Dermis blood vessel endothelial cell (primary cell): ENCODE measurements around the gene RAB11FIP2. TPM values are rescaled to one million over a fixed set of nuclear protein-coding genes. Genes with fewer than 3 reads are reported as not detected.

ENCODE experiments used
- DNase-seq: peaks from one replicate; pipeline ENCODE4 v3.0.0; 2010
- total RNA-seq: library from RNA; depleted of rRNA; stranded (reverse); fragments of >200 nt; gene quantifications from 2 replicates; pipeline ENCODE4 v1.2.3, GENCODE V29; 2014

RAB11FIP2 gene
- total RNA-seq, 1 donor from 2014 or later: 11.1 TPM

DNA sequence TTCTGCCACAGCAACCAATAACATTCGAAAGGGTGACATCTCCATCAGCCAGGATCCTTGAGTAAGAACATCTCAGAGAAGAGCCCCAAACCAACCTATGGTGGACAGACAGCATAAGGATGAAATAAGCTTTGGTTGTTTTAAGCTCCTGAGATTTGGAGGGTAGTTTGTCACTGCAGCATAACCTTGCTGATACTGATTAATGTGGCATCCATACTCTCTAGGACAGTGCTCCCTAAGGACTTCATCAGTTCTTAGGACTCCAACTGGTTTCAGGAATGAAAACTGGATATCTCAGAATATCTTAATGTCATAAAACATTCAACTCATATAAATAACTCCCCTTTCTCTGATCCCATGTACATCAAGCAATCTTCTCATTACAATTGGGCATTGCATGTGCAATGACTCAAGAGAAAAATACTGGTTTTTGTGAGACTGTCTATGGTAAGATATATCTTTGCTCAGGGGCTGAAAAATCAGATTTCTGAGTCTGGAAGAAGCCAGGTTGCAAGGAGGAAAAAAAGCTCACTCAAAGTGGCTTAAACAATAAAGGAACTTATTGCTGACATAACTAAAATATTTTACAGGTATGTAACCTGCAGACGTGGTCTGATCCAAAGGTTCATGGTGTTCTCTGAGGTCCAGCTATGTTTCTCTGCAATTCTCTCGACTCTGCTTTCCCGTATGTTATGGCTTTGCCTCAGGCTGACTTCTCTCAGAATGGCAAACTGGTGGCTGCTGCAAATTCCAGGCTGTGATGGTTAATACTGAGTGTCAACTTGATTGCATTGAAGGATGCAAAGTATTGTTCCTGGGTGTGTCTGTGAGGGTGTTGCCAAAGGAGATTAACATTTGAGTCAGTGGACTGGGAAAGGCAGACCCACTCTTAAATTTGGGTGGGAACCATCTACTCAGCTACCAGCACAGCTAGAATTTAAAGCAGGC is 65.7 kb downstream of the RAB11FIP2 start:
- no peak for DNase-seq

DNA sequence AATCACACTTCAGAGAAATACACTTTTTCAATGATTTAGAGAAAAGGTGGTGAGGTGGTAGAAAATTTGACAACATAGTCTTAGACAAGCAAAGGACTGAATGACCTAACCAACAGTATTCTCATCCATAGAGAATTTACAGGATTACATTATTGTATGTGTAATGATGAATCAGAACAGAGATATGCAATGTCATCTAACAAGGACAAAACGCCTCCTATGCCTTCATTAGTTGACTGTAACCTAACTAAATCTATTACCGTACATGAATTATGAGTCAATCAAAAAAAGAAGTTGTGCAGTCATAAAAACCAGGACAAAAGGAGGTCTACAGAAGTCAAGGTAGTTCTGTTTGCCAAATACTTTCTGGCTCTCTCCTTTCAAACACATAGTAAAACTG is 66.5 kb downstream of the RAB11FIP2 start:
- DNase-seq: no peak

DNA sequence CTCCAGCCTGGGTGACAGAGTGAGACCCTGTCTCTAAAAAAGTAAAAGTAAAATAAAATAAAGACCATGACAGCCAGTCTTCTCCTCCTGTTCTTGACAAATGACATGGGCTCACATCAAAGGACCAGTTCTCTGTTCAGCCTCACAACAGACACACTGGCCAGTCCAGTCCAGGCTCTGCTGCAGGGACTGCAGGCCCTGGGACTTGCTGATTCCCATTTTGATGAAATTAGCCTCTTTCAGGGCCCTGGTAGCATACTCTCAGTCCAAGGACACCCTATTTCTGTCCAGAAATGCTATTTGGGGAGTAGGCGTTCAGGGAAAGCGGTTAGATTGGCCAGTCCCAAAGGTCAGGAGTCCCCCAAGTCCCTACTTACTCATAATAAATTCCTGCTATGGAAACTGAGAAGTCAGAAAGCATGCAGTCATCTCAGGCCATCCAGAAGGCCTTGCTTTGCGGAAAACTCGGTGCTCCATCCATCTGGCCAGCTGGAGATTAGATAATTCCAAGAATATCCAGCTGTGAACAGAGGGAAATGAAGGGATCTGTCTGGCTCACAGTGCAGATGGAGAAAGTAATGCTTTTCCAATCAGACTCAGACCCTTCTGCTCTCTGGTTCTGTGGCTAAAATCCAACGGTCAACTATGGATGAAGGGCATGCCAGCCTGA is 74.4 kb downstream of the RAB11FIP2 start:
- DNase-seq: no peak

DNA sequence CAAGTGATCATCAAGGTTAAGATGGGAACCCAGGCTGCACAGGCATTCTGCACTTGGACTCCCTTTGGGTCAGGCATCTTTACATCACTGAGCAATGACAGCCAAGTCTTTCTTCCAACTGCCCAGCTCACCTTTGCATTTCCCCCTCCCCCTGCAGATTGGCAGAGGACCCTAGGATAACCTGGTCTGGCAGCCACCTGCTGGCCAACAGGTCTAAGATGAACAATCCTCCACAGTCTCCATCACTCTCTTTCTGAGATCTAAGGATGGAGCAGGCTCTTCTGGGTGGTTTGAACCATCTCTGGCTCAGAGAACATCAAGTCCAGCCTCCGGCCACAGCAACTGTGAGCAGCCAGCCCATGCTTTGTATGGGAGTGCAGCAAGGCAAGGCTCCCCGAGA is 75.8 kb downstream of the RAB11FIP2 start:
- no peak for DNase-seq

DNA sequence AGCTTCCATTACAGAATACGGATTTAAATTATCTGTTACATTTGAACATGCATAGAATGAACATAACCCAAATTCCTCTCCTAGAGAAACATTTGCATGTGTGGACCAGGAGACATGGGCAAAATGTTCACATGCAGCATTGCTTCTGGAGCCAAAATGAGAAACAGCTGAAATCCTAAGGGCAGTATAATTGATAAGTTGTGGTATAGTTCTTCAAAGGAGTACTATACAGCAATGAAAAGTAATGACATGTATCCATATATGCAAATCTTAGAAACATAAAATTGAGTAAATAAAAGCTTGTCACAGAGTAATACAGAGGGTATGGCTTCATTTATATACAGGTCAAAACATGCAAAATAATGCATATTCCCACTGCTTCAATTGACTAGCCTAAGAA is 77.1 kb downstream of the RAB11FIP2 start:
- DNase-seq: no peak

DNA sequence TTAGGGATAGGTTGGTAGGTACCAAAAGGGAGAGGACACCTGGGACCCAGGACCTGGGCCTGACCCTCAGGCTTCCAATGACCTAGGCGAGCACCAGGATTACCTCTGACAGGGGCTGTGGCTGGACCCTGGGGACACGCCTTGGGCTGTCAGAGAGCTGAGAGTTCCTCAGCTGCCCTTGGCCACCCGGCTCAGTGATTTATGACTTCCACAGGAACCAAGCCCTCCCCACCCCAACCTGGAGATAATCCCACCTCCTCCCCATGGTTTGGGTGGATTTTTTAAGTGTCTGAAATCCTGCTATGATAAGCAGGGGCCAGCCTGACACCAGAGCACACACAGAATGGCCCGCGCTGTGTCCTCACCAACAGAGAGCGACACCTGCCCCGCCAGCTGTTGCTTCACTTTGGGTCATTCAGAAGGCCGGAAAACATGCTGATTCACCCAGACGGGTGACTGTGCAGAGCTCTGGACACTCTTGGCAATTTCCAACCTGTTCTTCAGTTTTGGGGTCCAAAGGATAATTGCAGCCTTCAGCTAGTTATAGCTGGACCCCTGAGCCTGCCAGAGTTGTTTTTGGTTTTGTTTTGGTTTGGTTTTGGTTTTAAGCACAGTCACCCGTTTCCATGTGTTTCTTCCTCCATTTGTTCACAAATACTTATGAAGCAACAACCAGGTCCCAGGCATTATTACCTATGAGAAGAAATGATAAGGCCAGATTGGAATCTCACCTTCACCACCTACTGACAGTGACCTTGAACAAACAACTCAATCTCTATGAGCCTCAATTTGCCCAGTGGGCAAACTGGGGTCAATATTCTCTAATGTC is 78.2 kb downstream of the RAB11FIP2 start:
- DNase-seq: no peak

DNA sequence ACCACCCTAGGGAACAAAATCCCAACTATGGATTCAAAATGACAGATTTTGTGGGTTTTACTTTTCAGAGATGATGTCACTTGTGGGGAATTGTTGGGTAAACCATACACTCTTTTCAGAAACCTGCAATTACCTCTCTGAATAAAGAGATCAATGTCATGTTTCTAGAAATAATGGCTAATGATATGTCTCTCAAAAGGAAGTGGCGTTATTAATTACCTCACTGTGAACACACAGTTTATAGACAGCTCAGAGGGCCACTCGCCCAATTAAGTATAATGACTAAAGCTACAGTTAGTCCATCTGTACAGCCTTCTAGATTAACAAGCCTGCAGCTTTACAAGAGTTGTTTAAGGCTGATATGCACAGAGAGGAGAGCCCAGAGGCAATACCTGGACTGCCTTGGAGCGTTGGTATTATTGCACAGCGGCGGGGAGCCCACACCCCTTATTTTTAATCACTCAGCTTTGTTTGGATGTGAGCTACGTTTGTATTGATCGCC is 79.5 kb downstream of the RAB11FIP2 start:
- DNase-seq: no peak

DNA sequence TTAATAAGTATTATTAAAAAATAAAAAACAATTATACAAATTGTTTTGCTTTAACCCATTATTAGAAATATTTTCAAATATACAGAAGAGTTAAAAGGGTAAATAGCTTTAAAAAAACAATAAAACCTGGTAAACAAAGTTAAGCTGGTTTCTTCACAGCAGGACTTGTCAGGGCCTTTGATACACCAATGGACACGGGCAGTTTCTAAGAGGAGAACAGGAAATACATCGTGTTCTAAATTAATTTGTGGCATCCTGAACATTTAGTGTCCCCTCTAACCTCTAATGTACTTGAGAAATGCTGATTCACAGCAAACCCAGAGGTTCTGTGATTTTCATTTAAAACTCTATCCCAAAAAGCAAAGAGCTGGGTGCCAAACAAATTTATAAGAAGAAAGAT is 80.8 kb downstream of the RAB11FIP2 start:
- DNase-seq: no peak

DNA sequence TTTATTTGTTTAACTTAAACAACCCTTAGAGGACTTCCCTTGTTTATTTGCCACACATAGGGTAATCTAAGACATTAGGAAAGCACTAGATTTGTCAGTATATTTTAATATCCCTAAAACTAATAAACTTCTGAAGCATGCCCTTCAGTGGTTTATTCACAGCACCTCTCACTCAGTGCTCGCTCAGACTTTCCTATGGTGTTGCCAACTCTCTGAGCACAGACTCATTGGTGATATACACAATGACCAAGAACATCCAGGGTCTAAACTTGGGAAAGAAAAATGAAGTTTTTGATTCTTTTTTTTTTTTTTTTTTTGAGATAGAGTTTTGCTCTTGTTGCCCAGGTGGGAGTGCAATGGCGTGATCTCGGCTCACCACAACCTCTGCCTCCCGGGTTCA is 82.2 kb downstream of the RAB11FIP2 start:
- no peak for DNase-seq

DNA sequence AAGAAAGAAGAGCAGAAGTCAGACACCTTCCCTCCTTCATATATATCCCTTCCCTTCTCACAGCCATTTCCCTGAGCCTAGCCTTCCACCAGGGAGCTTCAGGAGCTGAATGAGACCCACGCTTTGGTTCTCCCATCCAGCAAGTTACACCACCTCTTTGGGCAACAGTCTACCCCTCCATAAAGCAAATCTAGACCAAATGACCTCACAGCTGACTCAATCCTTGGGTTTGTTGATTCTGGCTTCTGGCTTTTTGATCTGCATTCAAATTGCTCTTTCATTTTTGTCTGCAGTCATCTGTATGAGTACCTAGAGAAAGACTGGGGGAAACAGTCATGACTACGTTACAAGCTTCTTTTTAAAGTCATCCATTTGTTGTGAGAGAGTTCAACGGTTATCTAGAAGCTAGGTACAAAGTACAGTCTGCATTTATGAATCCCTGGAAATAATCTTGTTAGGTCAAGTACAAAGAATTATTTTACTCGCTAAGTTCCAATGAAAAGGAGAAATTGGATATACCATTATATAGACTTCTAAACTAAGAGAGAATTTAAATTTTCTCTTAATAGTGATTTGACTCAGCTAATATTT is 86.3 kb downstream of the RAB11FIP2 start:
- no peak for DNase-seq

DNA sequence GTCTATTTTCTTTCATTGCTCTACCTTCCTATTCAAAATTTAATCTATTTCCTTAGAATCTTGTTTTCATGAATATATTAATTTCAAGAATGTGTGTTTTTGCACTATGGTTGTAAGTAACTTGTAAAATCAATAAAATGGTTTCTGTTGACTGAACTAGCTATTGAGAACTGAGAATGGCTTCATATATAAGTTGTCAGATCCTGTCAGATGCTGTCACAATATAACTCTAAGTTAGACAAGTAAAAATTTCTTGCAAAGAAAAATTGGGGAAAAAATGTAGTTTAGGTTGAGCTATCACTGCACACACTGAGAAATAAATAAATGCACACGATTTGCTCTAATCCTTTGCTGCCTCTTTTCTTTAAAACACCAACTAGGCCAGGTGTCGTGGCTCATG is 89.8 kb downstream of the RAB11FIP2 start:
- no peak for DNase-seq

DNA sequence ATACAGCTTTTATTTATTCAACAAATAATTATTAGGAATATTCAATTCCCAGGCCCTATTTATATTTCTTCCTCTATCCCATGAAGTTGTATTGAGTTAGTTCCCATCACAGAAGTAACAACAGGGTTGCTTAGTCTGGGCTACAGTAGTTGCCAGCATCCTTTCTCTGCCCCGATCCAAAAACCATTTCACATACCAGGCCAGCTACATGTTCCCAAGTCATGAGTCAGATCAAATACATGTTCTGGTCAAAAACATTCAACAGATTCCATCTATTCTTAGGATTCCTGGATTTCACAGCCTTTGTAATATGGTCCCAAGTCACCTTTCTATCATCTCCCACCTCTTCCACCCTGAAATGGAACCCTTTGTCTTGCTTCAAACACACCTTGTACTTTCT is 91.6 kb downstream of the RAB11FIP2 start:
- no peak for DNase-seq
